HG03103 (cell line): ENCODE data around the gene NSDHL.

Experiments
- ATAC-seq: cut with Tn5 transposase; IDR thresholded peaks from one replicate; pipeline ENCODE4 v1.9.1; 2021; ENCODE audit warnings: low read depth; ENCODE audit not compliant: unreplicated experiment

Gene NSDHL

GRCh38 chrX:152892999-152893891 lies 62.4 kb downstream of the NSDHL start:
- ATAC-seq, result no peak

- ATAC-seq, result no peak
Observed at GRCh38 chrX:152893980-152894610, 63.2 kb downstream of the NSDHL start.

GRCh38 chrX:152895121-152895520 lies 64.3 kb downstream of the NSDHL start:
- ATAC-seq, result no peak

- ATAC-seq, result no peak
Observed at GRCh38 chrX:152895724-152896420, 65.0 kb downstream of the NSDHL start.

GRCh38 chrX:152896450-152896849 lies 65.6 kb downstream of the NSDHL start:
- ATAC-seq, result no peak

GRCh38 chrX:152897222-152898131 lies 66.6 kb downstream of the NSDHL start, which contains the start of gene ZNF185:
TSS of gene ZNF185 (plus strand) at chrX:152898067. CDS start at chrX:152914490, 16,423 bp downstream.
- no peak for ATAC-seq

- no peak for ATAC-seq
Observed at GRCh38 chrX:152898442-152898841, 67.6 kb downstream of the NSDHL start.

- ATAC-seq, result no peak
Observed at GRCh38 chrX:152899111-152899873, 68.4 kb downstream of the NSDHL start.

- ATAC-seq, result no peak
Observed at GRCh38 chrX:152899874-152900719, 69.2 kb downstream of the NSDHL start.

- no peak for ATAC-seq
Observed at GRCh38 chrX:152900937-152901445, 70.1 kb downstream of the NSDHL start.

GRCh38 chrX:152901816-152902501 lies 71.1 kb downstream of the NSDHL start:
- no peak for ATAC-seq

GRCh38 chrX:152902502-152902820 lies 71.6 kb downstream of the NSDHL start:
- no peak for ATAC-seq

- no peak for ATAC-seq
Observed at GRCh38 chrX:152903589-152903988, 72.7 kb downstream of the NSDHL start.

GRCh38 chrX:152904151-152905080 lies 73.6 kb downstream of the NSDHL start:
- ATAC-seq, result no peak

GRCh38 chrX:152905081-152905420 lies 74.2 kb downstream of the NSDHL start:
- ATAC-seq, result no peak

- no peak for ATAC-seq
Observed at GRCh38 chrX:152907084-152907651, 76.3 kb downstream of the NSDHL start.

GRCh38 chrX:152908486-152908885 lies 77.6 kb downstream of the NSDHL start:
- ATAC-seq, result no peak
